VCaP (cell line): ENCODE measurements around the gene TRDMT1.

Experiments
- H3K27ac ChIP-seq: fragments of 450-650 bp; 2 replicates; pipeline ENCODE4 v1.5.1; 2017
- CTCF ChIP-seq: fragments of 450-650 bp; conservative IDR thresholded peaks from 2 replicates; pipeline ENCODE4 v1.5.1; 2017; ENCODE audit warnings: mild to moderate bottlenecking, moderate library complexity

The TRDMT1 gene

GRCh38 chr10:17199351-17199804, 2.1 kb downstream of the TRDMT1 start:
- TF ChIP-seq CTCF: no peak
- peak overlapping the region; percentile 92 for H3K27ac ChIP-seq

GRCh38 chr10:17196573-17196972, 4.9 kb downstream of the TRDMT1 start:
- no peak for TF ChIP-seq CTCF
- no peak overlapping the region for H3K27ac ChIP-seq

GRCh38 chr10:17196045-17196444, 5.4 kb downstream of the TRDMT1 start:
- H3K27ac ChIP-seq: no peak overlapping the region
- no peak for TF ChIP-seq CTCF

DNA sequence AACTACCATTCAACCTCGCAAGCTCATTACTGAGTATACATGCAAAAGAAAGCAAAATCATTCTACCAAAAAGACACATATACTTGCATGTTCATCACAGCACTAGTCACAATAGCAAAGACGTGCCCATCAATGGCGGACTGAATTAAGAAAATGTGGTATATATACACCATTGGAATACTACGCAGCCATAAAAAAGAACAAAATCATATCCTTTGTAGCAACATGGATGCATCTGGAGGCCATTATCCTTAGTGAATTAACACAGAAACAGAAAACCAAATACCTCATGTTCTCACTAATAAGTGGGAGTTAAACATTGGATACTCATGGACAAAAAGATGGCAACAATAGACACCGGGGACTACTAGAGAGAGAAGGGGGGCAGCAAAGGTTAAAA, 6.4 kb downstream of the TRDMT1 start:
- no peak overlapping the region for H3K27ac ChIP-seq
- TF ChIP-seq CTCF: no peak

DNA sequence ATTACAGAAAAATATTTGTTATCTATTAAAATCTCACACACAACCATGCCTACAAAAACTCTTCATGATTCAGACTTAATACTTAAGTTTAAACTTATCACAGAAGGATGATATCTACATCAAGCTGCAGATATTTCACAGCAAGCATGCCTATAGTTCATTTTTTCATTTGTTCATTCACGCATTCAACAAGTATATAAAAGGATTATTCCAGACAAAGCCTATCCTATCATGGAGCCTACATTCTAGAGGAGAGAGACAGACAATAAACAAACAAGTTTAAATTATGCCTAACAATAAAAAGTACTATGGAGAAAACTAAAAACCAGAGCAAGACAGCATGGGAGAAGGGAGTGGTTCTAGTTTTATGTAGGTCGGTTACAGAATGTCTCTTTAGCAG, 10.9 kb downstream of the TRDMT1 start:
- H3K27ac ChIP-seq: no peak overlapping the region
- TF ChIP-seq CTCF: no peak

- no peak for TF ChIP-seq CTCF
- peak overlapping the region; percentile 51 for H3K27ac ChIP-seq
These were observed 12.8 kb downstream of the TRDMT1 start for GRCh38 chr10:17188644-17189172.

DNA sequence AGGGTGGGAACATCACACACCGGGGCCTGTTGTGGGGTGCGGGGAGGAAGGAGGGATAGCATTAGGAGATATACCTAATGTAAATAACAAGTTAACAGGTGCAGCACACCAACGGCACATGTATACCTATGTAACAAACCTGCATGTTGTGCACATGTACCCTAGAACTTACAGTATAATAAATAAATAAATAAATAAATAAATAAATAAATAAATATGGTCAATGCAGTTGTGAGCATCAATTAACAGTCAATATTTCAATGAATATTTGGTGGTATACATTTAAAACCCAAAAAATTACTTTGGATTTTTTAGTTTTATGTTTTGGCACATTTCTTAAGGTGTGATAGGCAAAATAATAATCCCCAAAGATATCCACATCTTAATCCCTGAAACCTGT, 15.6 kb downstream of the TRDMT1 start:
- no peak overlapping the region for H3K27ac ChIP-seq
- no peak for TF ChIP-seq CTCF
